ENCODE results near the gene LAG3.
"Not testable (repeated sequence)": the region's sequence is repeated elsewhere in the genome, so short reads cannot be mapped to it uniquely, and the experiment has no call there.

Gene LAG3

DNA sequence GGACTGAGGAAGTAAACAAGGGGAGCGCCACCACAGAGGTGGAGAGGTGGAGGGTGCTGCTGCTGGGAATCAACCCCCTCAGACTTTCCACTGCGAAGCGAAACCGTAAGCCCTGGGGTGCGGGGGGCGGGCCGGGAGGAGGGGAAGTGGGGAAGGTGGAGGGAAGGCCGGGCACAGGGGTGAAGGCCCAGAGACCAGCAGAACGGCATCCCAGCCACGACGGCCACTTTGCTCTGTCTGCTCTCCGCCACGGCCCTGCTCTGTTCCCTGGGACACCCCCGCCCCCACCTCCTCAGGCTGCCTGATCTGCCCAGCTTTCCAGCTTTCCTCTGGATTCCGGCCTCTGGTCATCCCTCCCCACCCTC is at the start of gene LAG3:
Gene LAG3, plus strand, starts transcription at position 190 of the 365 bp plus-strand sequence. CDS start 333 bp downstream, outside the sequence.
- no peak for DNase-seq

DNA sequence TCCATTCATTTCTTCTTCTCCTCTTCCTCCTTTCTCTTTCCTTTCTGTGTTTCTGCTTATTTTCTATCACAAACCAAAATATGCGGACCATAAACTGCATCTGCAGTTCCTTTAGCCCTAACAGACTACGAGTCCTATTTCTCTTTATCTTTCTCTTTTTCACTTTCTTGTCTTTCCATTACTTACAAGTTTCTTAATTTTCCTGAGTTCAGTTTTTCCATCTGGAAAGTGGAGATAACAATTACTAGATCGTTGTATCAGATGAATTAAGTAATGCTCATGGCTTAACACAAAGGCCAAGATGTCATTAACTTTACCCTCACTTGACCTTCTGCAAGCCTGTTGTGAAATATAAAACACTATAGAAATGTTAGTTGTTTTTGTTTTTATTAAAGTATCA is 49.5 kb upstream of the LAG3 start:
- DNase-seq: no peak

DNA sequence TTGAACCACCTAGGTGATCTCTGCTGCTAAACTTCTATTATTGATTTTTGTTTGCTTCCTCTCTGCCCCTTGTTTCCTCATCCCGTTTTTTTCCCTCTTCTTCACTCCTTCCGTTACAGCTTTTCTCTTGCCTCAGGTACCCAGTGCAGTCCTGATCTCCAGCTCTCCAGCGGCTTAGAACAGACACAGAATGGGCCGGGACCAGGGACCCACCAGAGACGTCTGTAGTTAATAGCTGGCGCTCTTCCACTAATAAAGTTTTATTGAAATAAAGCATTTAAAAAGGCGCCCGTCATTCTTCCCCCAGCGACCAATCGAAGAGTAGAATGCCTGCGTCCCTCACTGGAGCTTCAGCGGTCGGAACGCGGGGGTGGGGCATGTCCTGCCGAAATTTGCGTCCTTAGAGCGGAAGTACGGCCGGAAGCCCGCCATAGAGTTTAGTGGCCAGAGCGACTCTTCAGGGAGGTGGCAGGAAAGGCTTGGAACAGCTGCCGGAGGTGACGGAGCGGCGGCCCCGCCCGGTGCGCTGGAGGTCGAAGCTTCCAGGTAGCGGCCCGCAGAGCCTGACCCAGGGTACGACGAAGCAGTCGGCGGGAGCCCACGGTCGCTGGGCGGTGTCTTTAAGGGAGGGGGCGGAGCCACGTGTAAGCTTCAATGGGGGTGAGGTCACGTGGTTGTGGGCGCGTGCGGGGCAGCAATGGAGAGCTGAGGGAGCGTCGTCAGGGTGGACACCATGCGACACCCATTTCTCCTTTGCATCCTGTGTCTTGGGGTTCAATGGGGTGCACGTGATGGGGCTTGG is 48.5 kb upstream of the LAG3 start, which contains the start of gene COPS7A:
Gene COPS7A, plus strand, starts transcription at position 440 of the 802 bp plus-strand sequence. CDS start 611 bp downstream, outside the sequence.
- DNase-seq: peak; percentile 41

DNA sequence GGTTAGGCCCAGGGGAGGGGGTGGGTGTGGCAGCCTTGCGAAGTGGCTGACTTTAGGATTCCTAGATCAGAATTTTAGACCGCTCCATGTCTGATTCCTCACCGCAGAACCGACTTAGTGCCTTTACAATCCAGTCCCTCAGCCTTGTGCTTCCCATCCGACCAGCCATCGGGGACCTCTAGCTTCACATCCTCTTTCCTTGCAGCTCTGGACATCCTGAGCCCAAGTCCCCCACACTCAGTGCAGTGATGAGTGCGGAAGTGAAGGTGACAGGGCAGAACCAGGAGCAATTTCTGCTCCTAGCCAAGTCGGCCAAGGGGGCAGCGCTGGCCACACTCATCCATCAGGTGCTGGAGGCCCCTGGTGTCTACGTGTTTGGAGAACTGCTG is 47.9 kb upstream of the LAG3 start:
- no peak for DNase-seq

DNA sequence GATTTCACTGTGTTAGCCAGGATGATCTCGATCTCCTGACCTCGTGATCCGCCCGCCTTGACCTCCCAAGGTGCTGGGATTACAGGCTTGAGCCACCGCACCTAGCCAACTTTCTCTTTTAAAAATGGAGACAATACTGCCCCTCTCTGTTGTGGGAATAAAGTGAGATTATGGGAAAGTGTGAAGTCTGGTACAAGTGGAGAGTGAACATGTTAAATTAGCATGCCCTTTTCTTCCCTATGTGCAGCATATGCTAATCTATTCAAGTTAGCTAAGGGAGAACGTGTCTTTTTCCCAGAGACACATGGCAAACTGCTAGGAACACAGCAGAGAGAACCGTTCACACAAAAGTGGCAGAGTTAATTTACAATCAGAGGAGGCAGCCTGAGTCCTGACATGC is 47.0 kb upstream of the LAG3 start:
- DNase-seq: no peak

DNA sequence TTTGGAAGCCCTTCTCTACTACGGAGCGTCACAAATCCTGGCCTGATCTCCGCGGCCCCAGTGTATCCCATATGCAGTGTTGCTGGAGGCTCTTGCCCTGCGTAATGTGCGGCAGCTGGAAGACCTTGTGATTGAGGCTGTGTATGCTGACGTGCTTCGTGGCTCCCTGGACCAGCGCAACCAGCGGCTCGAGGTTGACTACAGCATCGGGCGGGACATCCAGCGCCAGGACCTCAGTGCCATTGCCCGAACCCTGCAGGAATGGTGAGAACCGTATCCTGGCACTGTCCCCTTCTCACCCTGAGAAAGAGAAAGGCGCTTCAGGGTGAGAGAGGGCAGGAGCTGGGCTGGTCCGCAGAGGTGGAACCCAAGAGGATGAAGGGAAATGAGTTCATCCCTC is 43.1 kb upstream of the LAG3 start:
- DNase-seq: no peak

DNA sequence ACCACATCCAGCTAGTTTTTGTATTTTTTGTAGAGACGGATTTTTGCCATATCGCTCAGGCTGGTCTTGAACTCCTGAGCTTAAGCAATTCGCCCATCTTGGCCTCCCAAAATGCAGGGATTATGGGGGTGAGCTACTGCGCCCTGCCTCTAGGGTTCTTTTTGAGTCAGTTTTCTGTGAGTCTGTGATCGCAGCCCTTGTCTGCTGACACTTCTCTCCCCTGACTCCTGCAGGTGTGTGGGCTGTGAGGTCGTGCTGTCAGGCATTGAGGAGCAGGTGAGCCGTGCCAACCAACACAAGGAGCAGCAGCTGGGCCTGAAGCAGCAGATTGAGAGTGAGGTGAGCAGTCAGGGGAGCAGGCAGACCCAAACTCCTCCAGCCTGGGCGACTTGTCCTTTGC is 42.2 kb upstream of the LAG3 start:
- DNase-seq: no peak

DNA sequence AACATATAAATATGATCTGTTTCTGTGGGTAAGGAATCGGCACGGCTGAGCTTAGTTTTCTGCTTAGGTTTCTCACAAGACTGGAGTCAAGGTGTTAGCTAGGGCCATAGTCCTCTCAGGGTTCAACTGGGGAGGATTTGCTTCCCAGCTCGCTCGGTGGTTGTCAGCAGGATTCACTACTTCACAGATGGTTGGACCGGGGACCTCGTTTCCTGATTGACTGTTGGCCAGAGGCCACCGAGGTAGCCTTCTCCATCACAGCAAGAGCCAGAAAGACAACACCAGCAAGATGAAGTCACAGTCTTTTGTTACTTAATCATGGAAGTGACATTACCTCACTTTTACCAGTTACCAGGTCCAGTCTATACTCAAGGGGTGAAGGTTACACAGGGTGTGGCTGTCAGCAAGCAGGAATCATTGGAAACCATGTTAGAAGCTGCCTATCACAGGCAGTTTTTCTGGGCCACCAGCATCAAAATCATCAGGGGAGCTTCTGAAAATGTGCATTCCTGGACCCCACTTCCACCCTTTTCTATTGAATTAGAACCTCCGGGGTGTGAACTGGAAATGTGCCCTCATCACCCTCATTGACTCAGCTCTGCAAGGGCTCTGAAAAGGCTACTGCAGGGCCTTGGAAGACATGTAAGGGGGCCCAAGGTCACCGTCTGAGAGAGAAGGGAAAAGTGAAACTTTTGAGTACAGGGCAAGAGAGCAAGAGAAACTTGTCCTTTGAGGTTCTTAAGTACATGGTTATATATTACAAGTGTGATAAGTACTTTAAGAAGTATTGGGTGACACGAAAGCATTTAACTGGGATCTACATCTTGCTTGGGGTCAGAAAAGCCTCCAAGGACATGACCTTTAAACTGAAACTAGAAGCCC is 37.6 kb upstream of the LAG3 start:
- DNase-seq: no peak

DNA sequence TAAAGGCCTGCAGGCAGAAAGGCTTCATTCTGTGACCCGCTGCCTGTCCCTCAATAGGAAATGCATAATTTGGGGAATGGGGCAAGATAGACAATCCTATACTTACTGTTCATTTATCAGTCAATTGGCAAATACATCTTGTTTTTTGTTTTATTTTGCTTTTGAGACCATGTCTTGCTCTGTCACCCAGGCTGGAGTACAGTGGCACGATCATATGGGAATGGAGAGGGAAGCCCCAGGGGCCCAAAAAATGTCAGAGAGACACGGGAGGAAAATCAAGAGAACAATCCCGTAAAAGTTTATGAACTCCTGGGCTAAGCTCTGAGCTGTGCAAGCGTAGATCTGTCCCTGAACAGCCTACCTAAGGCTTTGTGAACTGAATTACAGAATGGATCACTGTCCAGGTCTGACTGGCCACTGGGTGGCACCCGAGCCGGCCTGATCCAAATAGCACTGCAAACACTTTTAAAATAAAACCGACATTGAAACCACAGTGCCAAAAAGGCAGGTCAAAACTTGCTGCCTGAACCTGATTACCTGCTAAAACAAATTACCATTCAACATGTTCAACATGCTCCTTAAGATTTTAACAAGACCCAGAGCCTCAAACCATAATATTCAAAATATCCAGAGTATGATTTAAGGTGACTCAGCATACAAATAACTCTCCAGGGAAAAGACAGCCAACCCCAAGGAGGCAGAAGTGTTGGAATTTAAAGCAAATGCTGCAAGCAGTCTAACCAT is 36.7 kb upstream of the LAG3 start:
- no peak for DNase-seq

DNA sequence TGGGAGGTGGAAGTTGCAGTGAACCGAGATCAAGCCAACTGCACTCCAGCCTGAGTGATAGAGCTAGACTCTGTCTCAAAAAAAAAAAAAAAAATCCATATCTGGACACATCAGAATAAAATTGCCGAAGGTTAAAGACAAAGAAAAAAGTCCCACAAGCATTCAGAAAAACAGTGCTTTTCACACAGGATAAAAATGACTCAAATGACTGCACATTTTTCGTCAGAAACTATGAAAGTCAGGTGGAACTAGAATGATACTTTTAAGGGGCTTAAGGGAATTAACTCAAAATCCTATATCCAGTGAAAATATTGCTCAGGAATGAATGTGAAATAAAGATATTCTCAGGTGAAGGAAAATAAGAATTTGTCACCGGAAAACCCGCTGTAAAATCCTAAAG is 35.6 kb upstream of the LAG3 start:
- DNase-seq: no peak

DNA sequence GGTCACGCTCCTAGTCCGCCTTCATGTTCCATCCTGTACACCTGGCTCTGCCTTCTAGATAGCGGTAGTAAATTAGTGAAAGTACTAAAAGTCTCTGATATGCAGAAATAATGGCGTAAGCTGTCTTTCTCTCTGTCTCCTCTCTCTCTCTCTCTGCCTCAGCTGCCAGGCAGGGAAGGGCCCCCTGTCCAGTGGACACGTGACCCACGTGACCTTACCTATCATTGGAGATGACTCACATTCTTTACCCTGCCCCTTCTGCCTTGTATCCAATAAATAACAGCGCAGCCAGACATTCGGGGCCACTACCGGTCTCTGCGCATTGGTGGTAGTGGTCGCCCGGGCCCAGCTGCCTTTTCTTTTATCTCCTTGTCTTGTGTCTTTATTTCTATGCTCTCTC is 30.2 kb upstream of the LAG3 start:
- DNase-seq: not testable (repeated sequence)

DNA sequence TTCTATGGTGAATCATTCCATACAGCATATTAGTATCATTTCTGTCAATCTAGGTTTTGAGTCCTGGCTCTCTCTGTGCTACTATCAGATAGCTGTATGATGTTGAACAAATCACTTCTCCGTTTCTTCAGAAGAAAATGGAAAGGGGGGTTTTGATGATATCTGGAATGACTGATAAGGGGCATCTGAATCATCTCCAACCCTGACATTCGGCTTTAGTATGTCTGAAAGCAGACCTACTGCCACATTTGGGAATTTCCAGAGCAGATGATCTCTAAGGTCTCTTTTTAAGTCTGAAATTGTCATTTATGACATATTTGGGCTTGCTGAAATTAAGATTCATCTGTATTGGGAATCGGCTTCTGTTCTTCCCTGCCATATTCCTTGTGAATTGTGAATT is 29.5 kb upstream of the LAG3 start:
- no peak for DNase-seq

DNA sequence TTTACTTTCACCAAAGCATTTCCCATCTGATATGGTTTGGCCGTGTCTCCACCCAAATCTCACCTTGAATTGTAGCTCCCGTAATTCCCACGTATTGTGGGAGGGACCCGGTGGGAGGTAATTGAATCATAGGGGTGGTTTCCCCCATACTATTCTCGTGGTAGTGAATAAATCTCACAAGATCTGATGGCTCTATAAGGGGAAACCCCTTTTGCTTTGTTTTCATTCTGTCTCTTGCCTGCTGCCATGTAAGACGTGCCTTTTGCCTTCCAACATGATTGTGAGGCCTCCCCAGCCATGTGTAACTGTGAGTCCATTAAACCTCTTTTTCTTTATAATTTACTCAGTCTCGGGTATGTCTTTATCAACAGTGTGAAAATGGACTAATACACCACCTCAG is 29.0 kb upstream of the LAG3 start:
- DNase-seq: not testable (repeated sequence)

DNA sequence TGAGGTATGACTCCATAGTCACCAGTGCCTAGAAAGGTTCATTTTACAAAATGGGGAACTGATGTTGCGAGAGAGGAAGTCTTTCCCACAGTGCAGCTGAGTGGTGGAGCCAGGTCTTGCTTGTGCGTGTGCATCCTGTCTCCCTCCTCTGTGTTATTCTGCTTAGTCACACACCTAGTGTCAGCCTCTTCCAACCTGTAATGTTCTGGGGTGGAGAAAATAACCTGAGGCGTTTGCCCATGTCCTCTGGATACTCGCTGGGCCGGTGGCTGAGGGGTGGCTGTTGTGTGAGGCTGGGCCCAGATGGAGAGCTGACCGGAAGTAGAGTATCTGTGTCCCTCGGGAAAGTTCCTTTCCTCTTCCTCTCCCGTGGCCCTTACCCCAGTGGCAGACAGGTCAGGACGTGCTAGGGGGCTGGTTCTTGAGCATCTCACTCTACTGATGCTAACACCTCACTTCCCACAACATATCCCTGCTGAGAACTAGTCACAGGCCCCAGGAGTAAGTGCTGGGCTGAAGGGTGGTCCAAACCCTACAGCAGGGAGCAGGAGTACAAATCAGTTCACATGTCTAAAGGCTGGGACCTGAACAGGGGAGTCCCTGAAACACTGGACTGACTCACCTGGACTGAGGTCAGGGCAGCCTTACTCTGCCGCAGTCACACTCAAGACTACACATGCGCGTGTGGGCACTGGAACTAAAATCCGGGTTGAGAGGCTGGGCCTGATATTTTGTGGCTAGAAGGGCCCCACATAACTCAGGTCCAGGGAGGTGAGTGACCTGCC is 26.4 kb upstream of the LAG3 start:
- no peak for DNase-seq

DNA sequence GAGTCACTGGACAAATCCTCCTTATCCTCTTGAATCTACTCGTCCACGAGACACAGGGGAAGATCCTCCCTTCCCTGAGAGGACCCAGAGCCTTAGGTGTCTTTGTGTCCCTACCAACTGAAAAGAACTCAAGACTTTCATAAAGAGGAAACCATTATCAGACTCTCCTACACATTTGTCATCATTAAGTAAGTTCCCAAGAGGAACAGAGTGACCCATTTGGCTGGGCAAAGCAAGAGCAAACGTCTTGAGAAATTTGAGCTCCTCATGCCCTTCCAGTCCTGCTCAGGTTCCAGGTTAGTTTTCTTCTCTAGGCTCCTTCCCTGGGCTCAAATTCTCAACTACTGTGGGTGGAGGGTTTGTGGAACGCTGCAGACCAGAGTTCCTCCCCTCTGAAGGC is 25.1 kb upstream of the LAG3 start:
- DNase-seq: no peak

DNA sequence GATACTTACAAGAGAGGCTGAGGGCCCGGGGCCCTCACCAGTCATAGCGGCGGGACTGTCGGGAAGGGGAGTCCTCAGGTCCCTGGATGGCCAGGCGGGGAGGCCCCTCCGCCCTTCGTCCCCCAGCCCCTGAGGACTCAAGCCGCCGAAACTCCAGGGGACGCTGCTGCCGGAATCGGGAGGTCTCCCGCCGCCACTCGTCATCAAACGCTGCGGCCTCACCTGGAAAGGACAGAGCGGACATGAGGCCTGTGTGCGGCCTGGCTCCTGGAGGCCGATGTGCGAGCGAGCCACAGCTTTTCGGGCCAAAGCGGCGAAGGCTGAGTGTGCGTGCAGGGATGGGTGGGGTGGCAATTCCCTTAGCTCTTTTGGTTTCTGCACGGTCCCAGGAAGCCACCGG is 23.6 kb upstream of the LAG3 start:
- no peak for DNase-seq

DNA sequence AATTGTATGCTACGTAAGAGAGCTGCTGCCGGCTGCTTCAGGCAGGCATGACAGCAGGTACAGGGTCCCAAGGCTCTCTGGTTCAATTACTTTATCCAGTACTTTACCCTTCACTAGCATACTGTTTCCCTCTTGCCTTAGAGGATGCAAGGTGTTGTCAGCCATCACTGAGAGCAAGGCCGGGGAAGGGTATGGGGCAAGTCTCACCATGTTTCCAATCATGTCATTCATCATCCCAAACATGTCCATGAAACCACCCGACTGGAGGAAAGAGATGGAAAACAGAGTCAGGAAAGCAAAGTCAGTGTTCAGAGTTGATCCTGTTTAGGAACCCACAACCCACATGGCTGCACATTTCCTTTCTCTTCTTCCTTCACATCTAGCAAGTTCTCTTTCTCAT is 21.8 kb upstream of the LAG3 start:
- no peak for DNase-seq

DNA sequence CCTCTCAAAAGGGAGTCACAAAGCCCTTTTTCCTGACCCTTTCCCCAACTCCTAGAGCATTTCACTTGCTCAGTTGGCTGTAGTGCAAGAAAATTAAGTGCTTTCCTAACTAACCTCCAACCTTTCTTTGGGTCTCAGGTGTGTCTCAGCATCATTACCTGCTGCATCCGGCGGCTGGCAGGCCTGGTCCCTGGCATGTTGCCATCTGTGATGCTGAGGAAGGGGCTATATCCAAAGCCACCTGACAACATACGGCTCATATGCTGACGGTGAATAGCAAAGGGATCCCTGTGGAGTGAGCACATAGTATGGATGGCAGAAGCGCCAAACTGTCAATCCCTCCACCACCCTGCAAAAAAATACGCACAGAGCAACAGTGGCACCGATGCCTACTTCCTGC is 20.6 kb upstream of the LAG3 start:
- DNase-seq: no peak

DNA sequence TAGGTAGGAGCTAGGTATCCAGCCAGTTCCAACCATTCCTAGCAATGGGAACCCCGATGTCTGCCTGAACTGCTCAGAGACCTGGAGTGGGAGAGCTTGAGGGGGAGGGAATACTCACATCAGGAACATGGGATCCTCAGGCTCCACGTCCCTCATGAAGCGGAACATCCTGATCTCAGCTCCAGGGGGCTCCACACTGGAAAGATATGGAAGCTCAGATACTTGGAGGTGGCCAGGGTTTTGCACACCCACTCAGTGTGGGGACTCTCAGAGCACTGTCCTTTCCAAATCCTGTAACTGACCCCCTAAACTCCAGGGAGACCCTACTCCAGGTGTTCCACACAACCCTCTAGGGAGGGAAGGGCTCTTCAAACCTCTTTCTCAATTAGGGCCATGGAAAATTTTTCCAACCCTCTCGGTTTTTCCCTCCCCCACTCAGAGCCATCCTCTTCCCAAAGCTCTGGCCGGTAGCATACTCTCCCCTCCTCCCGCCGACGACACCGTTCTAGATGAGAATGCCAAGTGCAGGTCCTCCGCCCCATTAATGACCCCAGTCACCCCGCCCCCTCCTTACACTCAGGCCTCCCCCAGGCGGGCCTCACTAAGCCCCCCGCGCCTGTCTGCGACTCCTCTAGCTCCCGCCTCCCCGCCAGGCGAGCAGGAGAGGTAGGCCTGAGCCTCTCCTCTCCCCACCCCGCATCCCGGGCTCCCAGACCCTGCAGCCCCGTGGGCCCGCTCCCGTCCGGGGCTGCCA is 20.0 kb upstream of the LAG3 start:
- DNase-seq: no peak

DNA sequence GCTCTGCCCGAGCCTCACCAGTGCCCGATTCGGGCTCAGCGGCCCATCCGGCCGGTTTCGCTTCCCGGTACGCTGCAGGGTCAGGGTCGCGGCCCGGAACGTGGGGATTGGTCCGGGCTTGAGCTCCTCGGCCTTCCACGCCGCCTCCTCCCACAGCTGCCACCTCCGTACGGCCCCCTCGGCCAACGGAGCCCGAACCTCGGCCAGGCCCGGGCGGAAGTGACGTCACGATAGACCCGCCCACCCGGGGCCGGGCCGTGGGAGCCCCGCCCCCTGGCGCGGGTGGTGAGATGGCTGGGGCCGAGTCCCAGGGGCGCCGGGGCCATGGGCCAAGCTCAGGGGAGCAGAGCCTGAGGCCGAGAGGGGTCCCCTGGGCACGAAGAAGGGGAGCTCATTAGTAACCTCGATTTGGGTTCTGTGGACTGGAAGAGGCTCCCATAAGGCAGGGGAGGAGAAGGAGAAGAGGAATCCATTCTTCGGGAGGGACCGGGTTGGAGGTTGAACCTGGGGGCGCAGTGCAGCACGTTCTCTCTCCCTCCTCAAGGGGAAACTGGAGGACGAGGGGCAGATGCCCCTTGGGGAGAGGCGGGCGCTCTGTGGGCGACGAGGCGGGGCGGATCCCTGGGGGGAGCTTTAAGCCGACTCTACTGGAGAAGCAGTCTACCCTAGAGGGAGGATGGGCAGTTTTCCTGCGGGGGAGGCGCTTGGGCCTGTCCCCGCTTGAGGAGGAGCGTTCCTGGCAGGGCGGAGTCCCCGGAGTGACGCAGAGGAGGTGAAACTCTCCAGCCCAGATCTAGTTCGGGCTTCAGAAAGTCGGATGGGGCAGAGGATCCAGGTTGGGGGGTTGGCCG is 19.2 kb upstream of the LAG3 start, which contains the start of gene MLF2:
Gene MLF2, minus strand, starts transcription at position 221 of the 851 bp plus-strand sequence. CDS start 807 bp downstream, outside the sequence.
- peak; percentile 94 for DNase-seq
